Kidney tubule cell (primary cell): ENCODE results near the gene AGBL3.

Experiments used
- DNase-seq: peaks from one replicate; pipeline ENCODE4 v3.0.0-alpha.2; 2018; ENCODE audit warnings: low spot score

Gene AGBL3

DNA sequence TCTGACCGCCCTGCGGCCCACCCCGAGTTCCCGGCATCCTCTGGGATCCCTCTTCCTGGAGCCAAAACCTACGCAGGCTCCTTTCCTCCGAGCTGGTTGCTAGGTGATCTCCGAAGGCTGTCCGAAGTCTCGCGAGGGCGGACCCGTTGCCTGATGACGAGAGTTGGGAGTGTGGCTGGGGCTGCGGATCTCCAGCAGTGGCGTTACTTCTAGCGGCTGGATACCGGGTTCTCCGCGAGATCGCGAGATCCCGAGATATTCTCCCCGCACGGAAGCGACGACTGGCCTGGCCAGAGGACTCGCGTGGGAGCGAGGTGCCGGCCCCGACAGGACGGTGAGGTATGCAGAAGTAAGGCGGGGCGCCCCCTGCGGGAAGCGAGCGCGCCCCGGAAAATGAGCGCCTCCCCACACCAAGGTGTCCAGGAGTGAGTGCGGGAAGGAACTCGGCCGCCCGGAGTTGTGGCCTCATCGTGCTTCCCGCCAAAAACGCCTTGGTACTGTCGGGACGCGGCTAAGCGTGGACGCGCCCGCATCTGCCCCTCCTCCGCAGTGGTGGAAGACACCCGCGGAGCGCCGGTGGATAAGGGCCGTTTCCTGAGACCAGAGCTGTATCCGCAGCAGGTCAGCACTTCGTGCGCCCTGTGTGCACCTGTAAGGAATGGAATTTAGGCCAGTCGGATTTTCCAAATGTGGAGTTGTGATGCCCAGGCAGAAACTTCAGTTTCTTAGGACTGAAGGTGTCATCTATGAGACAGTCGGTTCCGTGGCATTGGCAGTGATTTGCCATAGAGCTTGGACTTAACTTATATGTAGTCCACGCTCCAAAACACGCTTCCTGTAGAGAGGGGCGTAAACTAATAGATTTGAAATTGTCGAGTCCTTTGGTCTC lies at the start of gene AGBL3:
Gene AGBL3, plus strand, starts transcription at position 146 of the 889 bp plus-strand sequence. CDS start 1,426 bp downstream, outside the sequence.
- peak; percentile 96 for DNase-seq

- DNase-seq = no peak
Observed at GRCh38 chr7:134936893-134937510, 49.3 kb upstream of the AGBL3 start.

GRCh38 chr7:134938141-134938540 lies 48.2 kb upstream of the AGBL3 start:
- no peak for DNase-seq

- DNase-seq = no peak
Observed at GRCh38 chr7:134939136-134939535, 47.2 kb upstream of the AGBL3 start.

DNA sequence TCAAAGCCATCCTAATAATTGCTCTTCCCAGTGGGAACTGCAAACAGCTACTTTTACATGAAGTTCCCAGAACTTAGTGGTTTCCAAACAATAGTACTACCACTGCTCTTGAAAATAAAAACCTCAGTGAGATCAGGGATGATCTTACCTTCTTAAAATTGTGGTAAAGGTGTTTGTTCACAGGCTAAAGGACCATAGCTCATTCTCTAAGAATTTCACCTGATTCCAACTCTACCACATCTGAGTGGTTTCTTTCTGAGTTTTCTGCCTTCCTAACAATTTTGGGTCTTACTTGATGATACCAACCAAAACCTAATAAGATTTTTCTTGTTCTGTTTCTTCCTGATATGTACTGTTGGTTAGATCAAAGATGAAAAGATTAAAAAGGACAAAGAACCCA lies 45.6 kb upstream of the AGBL3 start:
- DNase-seq = peak; percentile 69

DNA sequence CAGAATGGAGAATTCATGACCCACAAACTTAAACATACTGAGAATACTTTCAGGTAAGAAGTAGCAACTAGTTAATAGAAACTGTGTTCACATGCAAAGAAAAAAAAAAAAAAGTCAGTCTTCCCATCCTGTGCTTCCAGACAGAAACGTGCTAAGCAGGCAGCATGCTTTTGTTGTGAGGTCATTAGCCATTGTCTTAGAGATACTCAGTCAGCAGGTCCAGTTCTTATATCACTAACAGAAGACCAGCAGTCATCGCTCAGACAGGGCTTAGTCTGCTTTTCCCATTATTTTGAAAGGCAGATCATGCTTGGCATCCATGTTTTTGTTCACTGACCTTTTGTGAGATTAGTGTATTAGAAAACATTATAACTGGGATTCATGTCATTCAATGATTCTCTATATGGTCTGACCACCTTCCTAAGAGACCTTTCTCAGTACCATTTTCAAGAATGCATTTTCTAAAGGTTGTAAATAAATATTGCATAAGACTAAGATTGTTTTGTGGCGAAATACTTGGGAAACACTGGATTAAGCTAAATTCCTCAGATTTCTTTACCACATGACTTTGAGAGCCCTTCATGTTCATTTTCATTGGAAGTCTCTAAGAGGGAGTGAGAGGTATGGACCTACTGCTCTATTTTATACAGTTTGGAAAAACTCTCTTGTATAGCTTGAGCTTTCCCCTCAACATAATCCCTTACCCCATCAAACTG lies 45.0 kb upstream of the AGBL3 start:
- peak; percentile 96 for DNase-seq

DNA sequence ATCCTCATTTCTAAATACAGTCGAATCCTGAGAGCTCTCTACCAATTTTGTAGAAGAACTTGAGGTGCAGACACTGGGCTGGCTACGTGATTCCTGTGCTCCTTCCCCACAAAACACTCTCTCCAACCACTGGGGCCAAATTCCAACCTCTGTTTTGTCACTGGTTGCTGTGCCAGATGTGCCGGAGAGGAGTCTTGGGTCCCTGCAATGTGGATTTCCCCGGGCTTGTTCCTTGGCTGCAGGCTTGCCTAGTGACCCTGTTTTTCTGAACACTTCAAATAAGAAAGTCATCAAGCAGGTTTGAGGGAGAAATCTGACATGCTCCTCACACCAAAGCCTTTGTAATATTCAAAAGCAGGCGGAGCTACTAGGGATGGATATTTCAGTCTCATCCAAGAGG lies 44.4 kb upstream of the AGBL3 start:
- DNase-seq = peak; percentile 40

DNA sequence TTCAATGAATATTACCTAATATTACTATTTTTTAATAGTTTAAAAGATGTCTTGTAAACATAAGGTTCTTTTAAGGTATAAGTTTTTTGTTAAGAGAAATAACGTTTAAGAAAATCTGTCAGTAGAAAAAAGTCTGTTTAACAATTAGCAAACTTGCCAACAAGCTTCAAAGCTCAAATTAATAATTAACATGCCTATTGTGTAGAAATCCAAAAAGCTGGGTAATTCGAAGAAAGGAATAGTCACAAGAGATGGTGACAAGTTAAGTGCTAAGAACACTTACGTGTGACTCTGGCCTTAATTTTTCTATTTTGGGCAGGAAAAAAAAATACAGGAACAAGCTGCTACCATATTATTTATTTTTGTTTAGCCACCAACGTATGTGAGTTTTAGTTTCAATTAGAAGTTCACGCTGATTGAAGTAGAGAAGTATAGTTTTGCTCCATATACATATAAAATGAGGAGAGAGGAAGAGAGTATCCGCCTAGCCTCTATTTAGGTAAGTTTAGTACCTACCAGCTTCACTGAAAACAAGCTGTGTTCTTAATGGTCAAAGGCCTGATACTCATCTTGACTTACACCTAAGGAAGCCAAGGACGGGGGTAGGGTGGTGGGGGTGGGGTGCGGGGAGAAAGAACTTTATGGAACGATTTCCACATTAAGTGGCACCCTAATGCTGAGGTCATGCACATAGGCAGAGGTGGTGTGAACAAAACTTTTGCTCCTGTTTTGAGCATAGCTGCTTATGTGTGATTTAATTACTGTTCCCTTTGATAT lies 43.4 kb upstream of the AGBL3 start:
- DNase-seq = peak; percentile 40

DNA sequence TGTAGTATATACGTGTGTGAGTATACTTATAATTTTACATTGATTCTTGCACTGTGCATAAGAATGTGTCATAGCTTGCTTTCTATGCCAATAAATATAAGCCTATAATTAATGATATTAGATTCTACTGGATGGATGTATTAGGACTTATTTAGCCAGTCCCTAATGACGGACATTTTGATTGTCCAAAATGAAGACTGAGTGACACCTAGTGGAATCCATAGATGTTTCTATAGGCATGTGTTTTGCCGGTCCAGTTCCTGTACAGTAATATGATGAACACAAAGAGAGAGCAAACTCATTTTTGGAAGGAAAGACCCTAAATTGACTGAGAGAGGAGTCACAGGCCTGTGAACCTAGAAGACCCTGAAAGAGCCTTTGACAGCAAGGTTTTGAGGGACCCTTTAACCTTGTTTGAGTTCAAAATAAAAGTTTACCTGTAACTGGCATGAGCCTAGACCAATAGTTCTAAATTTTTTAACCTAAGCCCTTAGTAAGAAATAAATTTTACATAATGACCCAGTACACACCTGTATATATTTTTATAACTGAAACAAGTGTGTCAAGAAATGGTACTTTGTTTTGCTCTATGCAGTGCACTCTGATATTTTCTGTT lies 42.4 kb upstream of the AGBL3 start:
- DNase-seq = peak; percentile 31

- DNase-seq = no peak
Observed at GRCh38 chr7:134945691-134946090, 40.6 kb upstream of the AGBL3 start.

- DNase-seq = no peak
Observed at GRCh38 chr7:134946260-134946659, 40.0 kb upstream of the AGBL3 start.

DNA sequence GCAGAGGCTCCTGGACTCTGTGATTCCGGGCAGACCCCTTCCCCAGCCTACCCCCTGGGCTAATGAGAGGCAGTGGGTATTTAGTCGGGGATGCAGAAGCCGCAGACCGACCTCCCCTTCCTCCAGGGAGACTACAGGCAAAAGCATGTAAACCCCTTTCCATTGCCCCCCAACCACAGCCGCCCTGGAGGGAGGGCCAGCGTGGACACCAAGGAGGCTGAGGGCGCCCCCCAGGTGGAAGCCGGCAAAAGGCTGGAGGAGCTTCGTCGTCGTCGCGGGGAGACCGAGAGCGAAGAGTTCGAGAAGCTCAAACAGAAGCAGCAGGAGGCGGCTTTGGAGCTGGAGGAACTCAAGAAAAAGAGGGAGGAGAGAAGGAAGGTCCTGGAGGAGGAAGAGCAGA lies 39.0 kb upstream of the AGBL3 start:
- DNase-seq = no peak

GRCh38 chr7:134947831-134948230 lies 38.5 kb upstream of the AGBL3 start:
- DNase-seq = no peak

- DNase-seq = no peak
Observed at GRCh38 chr7:134948246-134948645, 38.1 kb upstream of the AGBL3 start.

DNA sequence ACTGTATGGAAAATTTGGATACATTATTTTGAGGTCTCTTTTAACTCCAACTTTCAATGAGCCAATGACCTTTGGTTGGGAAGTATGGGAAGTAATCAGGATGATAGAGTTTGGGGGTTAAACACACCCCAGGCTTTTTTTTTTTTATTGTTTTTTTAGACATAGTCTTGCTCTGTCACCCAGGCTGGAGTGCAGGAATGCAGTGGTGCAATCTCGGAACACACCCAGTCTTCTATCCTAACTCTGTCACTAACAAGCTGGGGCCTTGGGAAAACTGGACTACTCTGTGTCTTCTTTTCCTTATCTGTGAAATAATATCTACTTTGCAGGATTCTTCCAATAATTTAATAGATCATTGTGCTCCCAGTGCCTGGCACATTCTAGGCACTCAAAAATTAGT lies 37.6 kb upstream of the AGBL3 start:
- no peak for DNase-seq

DNA sequence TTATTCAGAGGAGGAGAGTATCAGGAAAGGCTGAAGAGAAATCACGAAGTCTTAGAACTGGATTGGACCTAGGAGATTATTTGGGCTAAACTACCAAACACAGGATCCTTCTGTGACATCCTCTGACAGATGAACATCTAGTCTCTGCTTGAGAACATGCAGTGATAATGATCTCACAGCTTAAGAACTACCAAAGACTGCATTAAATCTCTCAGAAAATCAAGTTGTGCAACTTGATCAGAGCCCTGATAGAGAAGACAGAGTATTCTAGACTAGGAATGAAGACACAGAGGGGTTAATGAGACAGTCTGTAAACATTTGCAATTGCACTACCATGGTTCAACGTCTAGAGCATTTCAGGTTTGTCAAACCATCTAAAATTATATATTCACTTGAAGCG lies 37.1 kb upstream of the AGBL3 start:
- DNase-seq = no peak

- DNase-seq = peak; percentile 41
Observed at GRCh38 chr7:134954197-134955082, 31.9 kb upstream of the AGBL3 start.

DNA sequence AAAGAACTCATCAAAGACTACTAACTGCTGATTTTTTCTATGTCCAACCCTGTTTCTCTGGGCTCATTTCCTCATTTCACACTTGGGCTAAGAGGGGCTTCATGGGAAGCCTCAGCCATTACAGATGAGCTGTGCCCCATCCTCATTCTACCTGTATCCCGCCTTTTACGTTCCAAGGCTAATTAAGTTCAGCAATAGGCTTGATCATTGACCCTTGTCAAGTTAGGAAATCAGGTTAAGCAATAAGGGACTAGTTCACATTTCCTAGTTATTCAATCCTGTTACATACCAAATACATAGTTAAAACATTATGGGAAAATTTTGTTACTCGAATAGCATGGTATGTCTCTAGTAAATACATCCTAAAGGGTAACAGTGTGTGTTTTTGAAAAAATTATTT lies 29.3 kb upstream of the AGBL3 start:
- no peak for DNase-seq

DNA sequence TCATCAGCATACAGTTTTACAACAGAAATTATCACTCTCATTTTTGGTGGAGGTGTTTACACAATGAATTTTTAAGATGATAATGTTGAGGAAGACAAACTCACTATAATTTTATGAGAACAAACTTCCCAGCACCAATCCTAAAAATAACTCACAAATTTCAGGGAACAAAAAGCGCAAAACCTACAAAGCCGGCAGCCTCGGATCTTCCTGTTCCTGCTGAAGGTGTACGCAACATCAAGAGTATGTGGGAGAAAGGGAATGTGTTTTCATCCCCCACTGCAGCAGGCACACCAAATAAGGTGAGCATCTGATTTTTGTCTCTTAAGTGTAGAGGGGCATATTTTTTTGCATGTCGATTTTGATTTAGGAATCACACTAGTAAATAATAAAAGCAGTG lies 26.5 kb upstream of the AGBL3 start:
- DNase-seq = no peak

DNA sequence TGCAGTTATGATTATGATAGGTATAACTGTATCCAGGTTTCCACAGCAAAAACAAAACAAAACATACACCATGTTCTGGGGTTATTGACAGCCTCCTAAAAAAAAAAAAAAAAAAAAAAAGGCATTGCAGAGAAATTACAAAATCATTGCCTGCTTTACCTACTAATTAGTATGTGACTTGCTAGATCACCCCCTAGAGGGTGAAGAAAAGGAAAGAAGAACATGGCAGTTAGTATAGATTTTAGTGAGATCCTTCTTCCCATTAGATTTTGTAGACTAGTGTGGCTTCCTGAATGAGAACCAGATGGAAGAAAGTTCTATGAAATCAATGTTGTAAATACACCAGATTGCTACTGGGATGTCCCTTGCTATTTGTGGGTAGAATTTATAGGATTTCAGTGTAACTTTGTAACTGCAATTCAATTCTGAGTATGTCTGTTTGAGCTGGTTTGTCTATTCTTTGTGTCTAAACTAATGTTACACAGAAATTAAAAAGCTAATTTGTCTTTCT lies 24.0 kb upstream of the AGBL3 start:
- no peak for DNase-seq
